Activated CD4-positive, alpha-beta memory T cell treated with anti-CD3 and anti-CD28 coated beads for 36 hours (primary cell): ENCODE results near the gene MAGOHB. TPM values are rescaled to one million over a fixed set of nuclear protein-coding genes. Genes with fewer than 3 reads are reported as not detected.

Source experiments
- total RNA-seq, 2 experiments: library from RNA; stranded (reverse); gene quantifications; one replicate each; pipeline ENCODE4 v1.2.3, GENCODE V29; 2021

Gene MAGOHB
- total RNA-seq, 2 experiments from 2014 or later, result 66.2 to 69.1 TPM

Other genes with a start within 250 kb of the MAGOHB start
- under 1 TPM; 0.29 to 0.33 TPM for gene KLRK1, start 223.6 kb downstream of the MAGOHB start, total RNA-seq
- not detected for gene KLRC4, start 203.9 kb downstream of the MAGOHB start, total RNA-seq
- gene KLRC3, start 193.0 kb downstream of the MAGOHB start, total RNA-seq, result not detected
- gene KLRC2, start 177.6 kb downstream of the MAGOHB start, total RNA-seq, result not detected
- gene KLRC1, start 160.2 kb downstream of the MAGOHB start, total RNA-seq, result not detected
- 1 to 10 TPM; 2.1 to 2.3 TPM for gene EIF2S3B, start 107.7 kb downstream of the MAGOHB start, total RNA-seq
- not detected for gene STYK1, start 60.4 kb upstream of the MAGOHB start, total RNA-seq
- 10 to 100 TPM; 90.7 to 96.2 TPM for gene YBX3, start 109.7 kb upstream of the MAGOHB start, total RNA-seq
- gene TAS2R7, start 189.0 kb upstream of the MAGOHB start, total RNA-seq, result not detected
- gene TAS2R8, start 193.7 kb upstream of the MAGOHB start, total RNA-seq, result not detected
- gene TAS2R9, start 196.6 kb upstream of the MAGOHB start, total RNA-seq, result not detected
- gene TAS2R10, start 212.7 kb upstream of the MAGOHB start, total RNA-seq, result not detected
- gene PRR4, start 235.9 kb upstream of the MAGOHB start, total RNA-seq, result under 1 TPM in 1 of 2 experiments, not detected in 1; 0.57 TPM